Ammon's horn (tissue), 1 donor: ENCODE results near the gene KRT12.

ENCODE experiments used
- DNase-seq: peaks from one replicate; pipeline ENCODE4 v3.0.0-alpha.2; 2016; ENCODE audit warnings: low spot score

Gene KRT12

DNA sequence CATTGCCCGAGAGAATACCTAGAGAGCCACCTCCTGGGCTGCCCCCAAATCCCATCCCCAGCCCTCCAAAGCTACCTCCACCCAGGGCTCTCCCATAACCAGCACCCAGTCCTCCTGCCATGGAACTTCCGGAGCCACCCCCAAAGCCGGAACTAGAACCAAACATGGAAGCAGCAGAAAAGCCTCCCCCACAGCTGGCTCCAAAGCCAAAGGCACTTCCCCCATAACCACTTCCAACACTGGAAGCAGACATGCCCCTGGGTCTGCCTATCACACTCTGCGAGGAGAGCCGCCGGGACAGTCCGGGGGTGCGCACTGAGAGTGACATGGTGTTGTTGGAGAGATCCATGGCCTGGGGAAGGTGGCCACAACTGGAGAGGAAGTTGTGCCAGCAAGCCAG, at the start of gene KRT12:
KRT12 (minus strand) TSS at position 386 of the 400 bp plus-strand sequence; CDS start at position 349, 37 bp downstream.
- DNase-seq: no peak

DNA sequence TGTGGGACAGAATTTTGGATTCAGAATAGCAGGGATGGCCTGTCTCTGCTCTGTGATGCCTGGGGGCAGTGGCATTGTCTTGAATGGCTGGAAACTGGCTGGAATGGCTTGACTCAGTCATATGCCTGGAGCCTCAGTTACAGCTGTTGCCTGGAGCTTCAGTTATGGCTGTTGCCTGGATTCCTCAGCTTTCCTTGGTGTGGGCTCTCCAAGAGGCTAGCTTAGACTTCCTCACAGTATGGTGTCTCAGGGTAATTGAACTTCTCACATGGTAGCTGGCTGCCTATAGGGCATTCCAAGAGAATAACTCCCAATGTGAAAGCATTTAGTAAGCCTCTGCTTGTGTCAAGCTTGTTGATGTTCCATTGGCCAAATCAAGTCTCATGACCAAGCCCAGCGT, 49.3 kb upstream of the KRT12 start:
- no peak for DNase-seq

DNA sequence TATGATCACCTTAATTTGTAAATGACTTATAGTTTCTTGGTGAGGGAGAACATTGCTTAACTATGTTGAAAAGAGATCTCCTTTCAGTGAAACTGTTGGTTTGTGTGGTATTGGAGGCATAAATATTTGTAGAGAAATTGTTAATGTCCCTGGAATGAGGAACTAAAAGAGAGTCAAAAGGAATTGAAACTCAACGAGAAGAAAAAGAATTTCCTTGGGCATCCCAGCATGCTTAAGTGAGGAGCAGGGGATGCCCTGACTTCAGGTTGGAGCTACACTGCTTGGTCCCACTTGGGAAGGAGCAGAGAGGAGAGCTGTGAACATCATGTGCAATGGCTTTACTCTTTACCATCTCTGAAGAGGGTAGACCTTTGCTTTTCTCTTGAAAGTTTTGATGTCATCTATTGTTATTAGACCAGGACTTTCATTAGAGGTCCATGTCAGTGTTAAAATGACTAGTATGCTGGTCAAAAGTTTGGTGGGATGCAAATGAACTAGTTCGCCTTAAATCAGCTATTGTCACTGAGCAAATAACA, 48.8 kb upstream of the KRT12 start:
- DNase-seq: no peak

DNA sequence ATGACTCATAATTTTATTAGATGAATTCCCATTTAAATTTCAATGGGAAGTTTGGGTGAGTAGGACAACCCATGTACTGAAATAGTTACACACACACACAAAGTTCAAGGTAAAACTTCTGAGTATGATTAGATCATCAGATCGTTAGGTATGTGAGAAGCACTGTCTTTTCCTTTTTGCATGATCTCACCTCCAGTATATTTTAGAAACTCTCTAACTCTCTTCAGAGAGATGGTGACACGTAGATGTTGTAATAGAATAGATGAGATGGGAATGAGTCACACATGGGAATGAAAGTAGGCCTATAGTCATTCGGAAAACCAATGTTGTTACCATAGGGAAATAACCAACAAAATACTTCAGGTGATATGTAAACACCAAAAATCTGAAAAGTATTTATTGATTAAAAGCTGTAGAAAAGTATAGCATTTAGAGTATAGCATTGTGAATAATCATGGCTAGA, 48.2 kb upstream of the KRT12 start:
- no peak for DNase-seq

DNA sequence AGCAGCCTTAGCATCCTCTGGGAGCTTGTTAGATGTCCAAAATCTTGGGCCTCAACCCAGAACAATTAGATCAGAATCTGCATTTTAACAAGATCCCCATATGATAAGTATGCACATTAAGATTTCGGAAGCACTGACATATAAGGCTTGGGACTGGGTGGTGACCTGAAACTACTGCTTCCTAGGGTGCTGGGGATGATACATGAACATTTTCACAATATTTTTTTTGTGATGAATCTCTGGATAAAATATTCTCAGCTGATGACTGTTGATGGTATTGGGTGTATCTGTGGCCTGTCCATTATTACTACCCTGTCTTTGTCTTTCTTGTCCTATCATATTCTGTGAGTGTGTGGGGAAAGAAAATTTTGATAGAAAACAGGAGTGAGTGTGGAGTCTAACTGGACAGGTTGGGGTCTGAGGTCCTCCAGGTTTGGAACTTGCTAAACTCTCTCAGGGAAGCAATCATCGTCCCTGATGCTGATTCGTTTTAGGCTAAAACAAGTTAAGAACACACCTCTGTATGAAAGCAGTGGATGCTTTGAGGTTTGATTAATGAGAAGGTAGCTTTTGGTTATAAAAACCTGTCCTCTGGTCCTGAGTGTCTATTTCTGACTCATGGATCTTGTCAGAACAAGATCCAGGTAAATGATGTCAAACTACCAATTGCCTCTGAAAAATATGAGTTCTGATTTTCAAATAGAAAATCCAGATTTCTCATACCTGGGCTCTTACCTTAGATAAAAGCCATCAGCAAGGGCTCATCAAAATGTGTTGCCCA, 47.2 kb upstream of the KRT12 start:
- DNase-seq: no peak

DNA sequence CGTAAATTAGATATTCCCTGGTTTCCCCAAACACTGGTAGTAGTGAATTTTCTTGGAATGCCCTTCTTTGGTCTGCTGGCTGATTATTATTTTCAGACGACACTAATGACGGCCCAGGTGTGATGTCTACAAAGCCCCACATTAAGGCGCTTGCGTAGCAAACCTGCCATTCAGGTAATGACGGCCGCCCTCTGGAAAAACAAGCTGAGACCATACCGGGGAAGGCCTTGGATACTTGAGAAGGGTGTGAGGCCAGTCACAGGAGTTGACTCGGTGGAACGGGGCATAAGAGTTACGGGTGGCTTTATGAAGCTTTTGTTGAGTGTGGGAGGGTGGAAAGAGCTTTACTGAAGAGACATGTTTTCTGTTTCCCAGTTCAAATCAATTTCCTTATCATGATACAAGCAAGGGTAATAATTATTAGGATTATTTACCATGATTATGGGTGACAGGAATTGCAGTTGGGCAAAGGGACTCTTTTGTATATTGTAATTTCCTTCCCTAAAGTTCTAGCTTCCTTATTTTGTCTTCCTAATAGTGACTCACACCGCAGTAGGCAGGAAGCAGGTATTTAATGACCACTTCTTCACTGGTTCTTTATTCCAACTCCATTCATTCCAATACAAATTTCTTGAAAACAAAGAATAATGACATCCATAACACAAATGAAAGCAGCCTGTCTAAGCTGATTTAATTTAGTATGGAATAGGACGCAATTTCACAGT, 45.6 kb upstream of the KRT12 start:
- no peak for DNase-seq

DNA sequence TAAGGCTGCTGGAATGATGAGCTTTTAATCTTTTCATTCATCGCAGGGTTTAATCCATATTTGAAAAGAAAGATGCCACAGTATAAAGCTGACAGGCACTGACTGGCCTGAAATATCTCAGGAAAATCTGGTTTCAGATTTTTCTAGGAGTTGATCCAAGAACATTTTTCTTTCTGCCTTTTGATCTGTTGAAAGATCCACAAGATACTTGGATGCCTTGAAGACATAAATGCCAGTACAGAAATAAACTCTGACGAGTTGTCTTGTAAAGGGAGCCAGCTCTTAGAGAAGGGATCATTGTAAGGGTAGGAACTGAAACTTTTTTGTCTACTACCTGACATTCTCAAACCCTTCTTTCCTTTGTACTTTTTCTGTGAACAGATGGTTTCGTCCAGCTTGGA, 43.4 kb upstream of the KRT12 start:
- DNase-seq: no peak

DNA sequence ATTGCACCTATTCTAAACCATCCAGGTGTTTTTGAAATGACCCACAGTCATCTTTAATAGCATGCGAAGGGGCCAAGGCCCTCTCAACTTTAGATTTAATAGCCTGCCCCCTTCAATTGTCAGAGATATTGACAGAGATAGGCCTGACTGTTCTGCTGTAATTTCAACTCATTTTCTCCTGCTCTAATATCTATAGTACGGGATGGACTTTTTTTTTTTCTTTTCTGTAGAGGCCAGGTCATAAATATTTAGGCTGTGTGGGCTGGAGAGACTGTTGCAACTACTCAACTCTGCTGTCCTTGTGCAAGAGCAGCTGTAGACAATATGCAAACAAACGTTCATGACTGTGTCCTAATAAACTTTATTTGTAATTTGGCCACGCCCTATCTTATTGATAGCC, 42.7 kb upstream of the KRT12 start:
- no peak for DNase-seq

DNA sequence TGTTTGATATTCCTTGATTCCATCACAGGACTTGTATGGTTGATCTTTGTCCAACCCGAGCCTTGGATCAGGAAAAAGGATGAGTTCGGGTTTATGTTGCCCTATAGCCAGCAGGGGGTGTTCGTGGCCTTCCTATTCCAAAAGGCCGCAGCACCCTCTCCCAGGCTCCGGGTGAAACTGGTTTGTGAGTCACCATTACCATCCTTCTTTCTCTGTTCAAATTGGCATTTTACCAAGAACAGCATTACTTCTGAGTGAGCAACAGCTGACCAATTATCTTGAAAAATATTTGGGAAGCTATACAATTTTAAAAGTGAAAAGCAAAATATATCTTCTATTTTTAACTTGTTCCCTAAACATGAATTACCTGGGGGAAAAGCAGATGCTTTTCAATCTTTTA, 42.3 kb upstream of the KRT12 start:
- peak; percentile 84 for DNase-seq

DNA sequence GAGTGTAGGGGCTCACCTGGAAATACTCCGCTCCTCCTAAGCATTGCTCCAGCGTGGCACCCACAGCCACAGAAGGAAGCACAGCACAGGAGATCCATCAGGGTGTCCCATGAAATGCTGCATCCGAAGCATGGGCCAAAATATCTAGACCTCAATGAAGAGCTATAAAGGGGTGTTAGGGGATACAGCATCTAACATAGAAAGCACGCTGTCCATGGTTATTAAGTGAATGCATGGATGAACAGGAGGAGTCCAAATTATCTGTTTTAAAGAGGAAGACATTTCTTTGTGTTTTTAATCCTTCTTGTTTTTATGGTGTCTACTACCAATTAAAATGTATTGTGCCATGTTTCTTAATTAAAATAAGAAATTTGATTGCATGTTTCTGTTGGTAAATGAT, 39.6 kb upstream of the KRT12 start:
- no peak for DNase-seq

DNA sequence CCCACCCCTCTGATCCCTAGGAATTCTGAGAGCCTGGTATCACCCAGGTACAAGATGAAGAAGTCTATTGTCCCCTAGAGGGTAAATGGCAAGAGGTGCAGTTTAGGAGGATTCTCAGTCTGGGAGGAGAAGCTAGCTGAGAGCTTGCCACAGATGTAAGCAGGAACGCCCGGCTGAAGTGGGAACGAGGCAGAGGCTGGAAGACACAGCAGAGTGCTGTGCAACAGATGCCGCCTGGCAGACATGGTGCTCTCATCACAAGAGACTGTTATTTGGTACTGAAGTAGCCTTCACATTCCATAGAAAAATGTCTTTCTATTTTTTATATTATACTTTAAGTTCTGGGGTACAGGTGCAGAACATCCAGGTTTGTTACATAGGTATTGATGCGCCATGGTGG, 38.3 kb upstream of the KRT12 start:
- DNase-seq: no peak

DNA sequence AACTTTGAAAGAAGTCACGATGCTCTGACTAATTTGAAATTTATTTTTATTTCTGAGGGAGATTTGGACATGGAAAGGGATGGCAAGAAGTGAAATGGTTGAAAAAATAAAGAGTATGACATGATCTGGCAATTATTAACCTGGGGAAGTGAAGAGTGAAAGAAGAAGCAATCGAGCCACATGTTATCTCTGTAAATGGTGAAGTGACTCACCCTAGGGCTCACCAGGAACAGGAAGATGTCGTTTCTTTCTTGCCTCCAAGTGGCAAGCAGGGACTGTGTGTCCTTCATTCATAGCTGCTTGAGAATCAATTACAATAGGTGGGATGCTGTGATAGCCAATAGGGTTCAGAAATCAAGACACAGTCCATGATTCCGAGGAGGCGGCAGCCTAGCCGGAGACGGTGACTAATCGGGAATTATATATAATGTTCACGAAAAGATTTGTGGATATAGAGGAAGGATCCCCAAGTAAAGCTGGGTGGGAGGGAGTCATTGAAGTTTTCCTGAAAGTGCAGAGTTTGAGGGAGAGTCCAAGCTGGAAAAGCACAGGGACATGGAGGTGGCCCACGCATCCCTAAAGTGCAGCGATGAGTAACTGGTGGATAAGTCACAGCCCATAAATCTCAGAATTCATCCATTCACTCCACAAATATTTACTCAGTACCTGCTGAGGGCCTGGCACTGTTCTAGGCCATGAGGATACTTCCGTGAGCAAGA, 36.3 kb upstream of the KRT12 start:
- no peak for DNase-seq

DNA sequence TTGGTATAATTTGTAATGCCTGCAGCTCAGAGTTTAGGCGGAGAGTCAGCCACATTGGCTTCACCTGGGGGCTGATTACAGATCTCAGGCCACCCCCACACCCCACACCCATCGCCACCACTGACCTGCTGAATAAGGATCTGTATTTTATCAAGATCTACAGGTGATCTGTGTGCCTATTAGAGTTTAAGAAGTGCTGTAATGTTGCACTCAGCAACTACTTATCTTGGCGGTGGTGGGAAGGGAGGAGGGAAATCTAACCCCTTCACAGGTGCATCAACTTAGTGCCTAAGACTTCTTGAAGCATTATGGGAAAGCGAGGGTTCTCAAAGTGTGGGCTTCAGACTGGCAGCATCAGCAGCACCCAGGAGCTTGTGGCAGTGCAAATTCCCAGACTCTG, 35.5 kb upstream of the KRT12 start:
- DNase-seq: no peak

DNA sequence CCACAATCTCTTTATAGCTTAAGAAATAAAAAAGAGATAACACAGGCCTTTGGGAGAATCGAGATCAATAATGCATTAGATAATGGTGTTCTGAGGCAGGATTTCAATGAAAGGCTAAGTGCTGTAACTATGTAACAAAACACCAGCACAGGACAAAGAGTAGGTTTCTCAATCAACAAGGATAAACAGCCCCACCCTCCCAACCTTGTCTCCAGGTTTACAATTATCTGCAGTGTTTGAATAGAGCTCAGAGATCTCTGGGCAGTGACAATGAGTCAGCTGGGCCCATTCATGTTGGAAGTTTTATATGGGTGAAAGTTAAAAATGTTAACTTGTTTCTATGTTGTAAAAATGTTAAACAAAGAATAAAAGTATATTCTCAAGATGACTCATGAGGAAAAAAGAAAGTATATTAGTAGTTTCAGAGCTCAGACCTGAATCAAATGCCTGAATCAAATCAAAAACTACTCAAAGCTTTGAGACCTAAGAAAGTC, 35.0 kb upstream of the KRT12 start:
- no peak for DNase-seq

DNA sequence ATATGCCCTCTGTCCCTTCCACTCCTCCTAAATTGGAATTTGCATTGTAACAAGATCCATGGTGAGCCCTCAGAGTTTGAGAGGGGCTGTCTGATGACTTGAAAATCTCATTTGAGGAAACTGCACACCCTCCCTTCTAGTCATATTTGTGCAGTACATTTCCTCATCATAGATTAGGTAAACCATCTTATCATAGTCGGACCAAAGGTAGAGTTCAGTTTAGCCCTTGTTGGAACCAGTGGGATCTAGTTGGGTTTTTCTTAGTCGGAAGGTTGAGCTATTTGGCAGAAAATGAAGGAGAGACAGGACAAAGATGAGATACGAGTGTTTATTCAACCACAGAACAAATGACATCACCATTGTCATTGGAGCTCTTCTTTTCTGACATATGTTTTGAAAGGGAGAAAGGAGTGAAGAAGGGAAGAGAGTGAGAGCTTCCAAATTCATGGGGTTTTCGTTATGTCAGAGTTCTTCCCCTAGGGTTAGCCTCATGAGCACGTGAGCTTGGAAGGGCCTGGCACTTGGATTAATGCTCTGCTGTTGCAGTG, 33.9 kb upstream of the KRT12 start:
- DNase-seq: no peak

DNA sequence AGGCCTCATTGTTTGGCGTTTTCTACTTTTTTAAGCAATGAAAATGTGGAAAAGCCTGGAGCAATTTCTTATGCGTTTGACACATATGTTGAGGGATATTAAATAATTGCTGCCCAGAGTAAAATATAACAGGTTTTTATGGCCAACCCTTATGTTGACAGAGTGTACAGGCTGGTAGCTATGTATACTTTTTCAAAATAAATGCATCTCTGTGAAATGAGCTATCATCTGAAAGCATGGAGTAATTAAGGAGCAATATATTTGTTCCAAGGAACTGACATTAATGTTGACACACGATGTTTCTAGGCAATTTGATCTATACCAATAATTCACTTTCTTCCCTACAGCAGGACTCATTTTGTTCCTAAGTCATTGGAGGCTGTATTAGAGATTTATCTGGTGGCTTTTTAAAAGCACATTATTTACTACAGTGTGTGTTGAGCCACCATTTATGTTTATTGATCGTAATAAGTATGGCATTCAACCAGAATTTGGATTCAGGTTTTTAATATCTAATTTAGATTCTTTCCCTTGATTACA, 30.0 kb upstream of the KRT12 start:
- no peak for DNase-seq

DNA sequence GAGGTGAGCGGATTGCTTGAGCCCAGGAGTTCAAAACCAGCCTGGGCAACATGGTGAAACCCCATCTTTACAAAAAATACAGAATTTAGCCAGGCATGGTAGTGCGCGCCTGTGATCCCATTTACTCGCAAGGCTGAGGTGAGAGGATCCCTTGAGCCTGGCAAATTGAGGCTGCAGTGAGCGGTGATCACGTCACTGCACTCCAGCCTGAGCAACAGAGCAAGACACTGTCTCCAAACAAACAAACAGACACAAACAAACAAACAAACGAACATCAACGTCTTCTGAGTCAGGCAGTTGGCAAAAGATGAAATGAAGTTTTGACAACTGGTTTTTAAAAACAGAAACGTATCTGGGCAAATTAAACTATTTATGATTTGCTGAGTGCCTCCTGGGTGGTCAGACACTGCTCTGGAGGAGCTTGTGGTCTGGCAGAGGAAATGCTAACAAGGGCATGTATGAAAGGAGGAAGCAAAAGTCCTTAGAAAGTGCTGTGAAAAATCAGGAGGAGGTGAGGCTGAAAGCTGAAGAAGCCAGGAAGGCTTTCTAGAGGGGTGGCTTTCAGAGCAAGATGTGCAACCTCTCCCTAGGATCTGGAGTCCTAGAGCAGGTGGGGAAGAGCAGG, 28.2 kb upstream of the KRT12 start:
- no peak for DNase-seq

DNA sequence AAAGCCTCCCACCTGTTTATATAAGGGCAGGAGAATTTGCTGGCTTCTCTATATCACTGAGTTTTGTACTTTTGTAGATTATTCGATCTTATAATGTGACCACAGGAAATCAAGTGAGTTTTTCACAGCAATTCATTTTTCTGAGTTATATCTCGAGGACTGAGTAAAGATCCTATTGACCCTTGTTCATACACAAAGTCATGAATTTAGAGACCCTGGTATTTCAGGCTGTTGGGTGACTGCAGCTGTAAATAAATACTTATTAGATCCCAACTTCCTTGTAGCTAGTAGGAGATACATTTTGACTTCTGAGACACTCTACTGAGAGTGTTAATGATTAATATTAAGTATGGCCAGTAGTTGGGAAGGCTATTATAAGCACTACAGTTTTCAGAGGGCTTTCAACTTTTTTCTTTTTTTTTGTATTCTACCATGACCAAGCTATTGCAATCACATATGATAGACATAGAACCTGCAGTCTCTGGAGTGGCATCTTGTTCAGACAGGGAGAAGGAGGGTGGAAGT, 21.2 kb upstream of the KRT12 start:
- DNase-seq: no peak

DNA sequence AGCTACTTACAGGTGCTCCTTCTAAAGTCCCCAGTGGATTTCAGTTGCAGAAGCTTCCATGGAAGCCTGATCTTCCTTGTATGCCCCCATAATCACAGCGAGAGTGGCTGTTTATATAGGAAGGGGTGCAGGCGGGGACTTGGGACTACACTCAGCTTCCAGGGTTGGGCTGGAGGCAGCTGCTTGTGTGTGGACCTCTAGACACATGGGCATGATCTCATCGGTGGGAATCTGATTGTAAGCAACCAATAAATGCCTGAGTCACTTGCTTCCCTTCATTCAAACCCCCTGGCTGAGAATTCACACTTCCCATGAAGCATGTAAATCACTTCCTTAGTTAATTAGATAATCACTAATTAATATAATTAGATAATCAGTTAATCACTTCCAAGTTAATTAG, 19.1 kb upstream of the KRT12 start:
- no peak for DNase-seq

DNA sequence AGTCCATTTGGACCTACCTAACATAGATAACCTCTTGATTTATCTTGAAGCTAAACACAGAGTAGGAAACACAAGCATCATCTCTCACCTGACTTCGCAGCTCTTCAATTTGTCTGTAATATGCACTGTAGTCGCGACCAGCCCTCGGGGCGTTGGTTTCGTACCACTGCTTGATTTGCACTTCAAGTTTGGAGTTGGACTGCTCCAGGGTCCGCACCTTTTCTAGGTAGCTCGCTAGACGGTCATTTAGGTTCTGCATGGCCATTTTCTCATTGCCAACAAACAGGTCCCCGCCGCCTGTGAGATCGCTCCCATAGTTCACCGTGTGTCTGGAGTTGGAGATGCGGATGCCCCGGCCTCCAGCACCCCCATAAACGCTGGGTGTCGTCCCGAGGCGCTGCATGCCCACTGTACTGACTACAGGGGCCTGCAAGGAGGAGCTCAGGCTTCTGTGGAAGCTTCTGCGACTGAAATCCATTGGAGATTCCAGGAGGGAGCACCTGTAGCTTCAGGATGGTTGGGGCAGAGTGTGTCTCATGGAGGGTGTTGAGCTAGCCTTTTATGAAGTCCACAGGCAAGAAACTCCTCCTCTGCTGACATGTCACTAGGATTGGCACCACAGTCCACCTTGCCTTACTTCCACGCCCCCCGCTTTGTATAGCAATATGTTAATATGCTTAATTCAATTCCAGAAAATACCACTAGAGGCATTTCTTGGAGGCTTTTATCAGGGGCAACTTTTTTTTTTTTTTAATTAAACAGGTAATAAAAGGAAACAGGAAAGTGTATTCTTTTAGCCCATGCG, 17.9 kb upstream of the KRT12 start, which contains the start of gene KRT20:
KRT20 (minus strand) TSS at position 535 of the 805 bp plus-strand sequence; CDS start at position 478, 57 bp downstream.
- DNase-seq: no peak
